Measurements from ENCODE around the gene GLIS1.
A peak's percentile ranks its signal among the peaks of the same experiment; 100 is the strongest.

The GLIS1 gene

DNA sequence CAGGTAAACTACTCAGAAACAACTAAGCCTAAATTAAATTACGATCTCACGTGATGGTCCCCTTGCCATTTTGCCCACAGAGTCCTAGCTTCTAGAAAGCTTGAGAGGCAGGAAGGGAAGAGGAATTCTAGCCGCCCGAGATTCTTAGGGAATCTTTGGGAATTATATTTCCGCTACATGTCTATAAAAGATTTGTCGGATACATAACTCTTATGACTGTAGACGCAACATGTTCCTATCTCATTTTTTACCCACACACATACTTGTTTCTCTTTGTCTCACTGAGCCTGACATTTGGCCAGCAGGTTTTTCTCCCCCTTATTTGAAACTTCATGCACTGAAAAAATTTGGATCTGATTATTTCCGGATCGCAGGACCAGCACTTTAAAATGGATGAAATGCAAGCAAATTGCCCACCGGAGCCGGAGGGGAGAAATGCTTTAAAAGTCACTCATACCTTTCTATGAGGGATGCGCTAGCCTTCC lies 5.5 kb downstream of the GLIS1 start:
- no peak for TF ChIP-seq CTCF (conservative IDR thresholded peaks at IDR 0.05; ENCODE audit: low read depth, low read length)
- no peak overlapping the region for H3K4me3 ChIP-seq (ENCODE audit: low read length)
- DNase-seq (ENCODE audit: low read depth) = no peak

DNA sequence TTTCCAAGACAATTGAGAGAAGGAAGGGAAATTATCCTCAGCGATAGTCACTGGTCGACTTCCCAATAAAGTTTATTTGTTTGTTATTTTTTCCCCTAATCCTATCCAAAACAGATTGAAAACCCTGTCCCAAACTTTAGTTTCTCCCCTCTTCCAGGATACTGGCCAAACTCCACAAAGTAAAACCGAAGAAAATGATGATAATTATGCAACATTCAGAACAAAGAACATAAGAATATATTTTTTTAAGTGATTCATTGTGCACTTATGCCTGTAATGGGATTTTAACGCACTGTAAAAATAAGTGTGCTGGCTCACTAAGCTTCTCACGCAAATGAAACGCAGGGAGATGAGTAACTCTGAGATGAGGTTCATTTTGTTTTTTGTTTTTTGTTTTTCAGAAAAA lies 6.0 kb downstream of the GLIS1 start:
- TF ChIP-seq CTCF (conservative IDR thresholded peaks at IDR 0.05; ENCODE audit: low read depth, low read length) = no peak
- H3K4me3 ChIP-seq (ENCODE audit: low read length) = no peak overlapping the region
- peak; percentile 55 for DNase-seq (ENCODE audit: low read depth)

GRCh38 chr1:53732409-53732808 lies 6.6 kb downstream of the GLIS1 start:
- DNase-seq (ENCODE audit: low read depth) = no peak
- no peak for TF ChIP-seq CTCF (conservative IDR thresholded peaks at IDR 0.05; ENCODE audit: low read depth, low read length)
- no peak overlapping the region for H3K4me3 ChIP-seq (ENCODE audit: low read length)

- no peak overlapping the region for H3K4me3 ChIP-seq (ENCODE audit: low read length)
- DNase-seq (ENCODE audit: low read depth) = no peak
- no peak for TF ChIP-seq CTCF (conservative IDR thresholded peaks at IDR 0.05; ENCODE audit: low read depth, low read length)
Observed at GRCh38 chr1:53731779-53732305, 7.1 kb downstream of the GLIS1 start.

DNA sequence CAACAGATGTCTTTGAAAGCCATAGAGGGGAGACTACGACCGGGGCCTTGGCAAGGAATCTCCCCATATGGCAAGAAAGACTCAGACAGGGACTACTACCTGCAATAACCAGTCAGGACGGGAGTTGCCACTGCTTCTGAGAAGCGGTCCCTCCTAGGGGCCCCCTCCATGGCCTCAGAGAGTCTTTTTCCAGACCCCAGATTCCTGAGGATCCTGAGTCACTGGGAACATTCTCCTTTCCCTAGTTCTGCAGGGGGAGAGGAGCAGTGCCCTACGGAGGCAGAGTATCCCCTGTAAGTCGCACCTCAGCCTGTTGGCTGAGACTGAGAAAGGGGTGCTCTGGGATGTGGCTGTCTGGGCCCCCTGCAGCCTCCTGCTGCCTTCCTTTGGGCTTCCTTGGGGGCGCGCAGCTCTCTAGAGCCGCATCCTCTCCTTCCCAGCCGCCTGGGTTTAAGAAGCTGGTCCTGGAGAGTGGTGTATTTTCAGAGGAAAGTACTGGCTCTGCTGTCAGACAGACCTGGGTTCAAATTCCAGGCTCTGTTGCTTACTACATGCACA lies 7.8 kb downstream of the GLIS1 start:
- no peak for TF ChIP-seq CTCF (conservative IDR thresholded peaks at IDR 0.05; ENCODE audit: low read depth, low read length)
- DNase-seq (ENCODE audit: low read depth) = no peak
- H3K4me3 ChIP-seq (ENCODE audit: low read length) = no peak overlapping the region

DNA sequence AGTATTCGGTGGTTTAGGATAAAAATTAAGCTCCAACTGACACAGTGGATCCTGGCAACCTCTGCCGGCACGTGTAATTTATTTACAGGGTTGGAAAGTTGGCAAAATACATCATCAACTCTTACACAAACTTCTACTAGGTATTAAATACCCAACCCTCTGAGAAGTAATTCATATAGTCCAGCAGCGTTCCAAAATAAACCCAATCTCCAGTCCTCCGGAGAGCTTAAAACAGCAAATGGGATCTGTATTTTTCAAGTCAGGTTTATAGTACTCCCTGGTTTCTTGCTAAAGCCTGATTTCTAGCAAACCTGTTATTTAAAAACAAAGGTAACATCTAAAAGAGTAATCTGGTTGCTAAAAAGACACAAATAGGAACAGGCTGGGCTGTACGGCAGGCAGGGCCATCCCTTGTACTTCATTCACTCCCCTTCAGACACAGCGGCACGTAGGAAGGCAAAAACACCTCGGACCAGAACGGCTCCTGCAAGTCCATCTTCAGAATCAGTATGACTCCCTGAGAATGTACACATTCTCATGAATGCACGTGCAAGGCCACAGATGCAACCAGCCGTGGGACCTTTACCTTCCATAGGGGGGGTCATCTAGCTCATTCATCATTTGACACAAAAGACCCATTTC lies 8.6 kb downstream of the GLIS1 start:
- H3K4me3 ChIP-seq (ENCODE audit: low read length) = no peak overlapping the region
- no peak for TF ChIP-seq CTCF (conservative IDR thresholded peaks at IDR 0.05; ENCODE audit: low read depth, low read length)
- DNase-seq (ENCODE audit: low read depth) = no peak

Data from retinal pigment epithelial cell (primary cell).